ENCODE measurements around the gene ALG12.
"Not testable (repeated sequence)": the region's sequence is repeated elsewhere in the genome, so short reads cannot be mapped to it uniquely, and the experiment has no call there.

Gene ALG12

DNA sequence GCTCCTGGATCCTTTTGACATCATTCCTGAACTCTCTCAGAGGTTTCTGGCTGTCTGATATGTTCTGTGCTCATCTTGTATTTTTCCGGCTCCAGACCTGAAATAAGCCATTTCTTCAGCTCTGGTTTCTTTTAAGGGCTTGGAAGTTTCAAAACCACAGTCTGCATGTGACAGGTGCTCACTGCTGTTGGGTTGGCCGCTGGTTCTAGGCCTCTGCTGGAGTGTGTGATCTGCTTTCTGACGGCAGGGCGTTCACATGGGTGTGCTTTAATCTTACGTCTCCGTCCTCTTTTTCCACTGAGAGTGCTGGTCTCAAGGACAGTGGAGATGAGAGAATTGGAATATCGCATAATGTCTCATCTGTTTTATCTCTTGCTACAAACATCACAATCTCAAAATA, 54.3 kb downstream of the ALG12 start:
- no peak for DNase-seq

- DNase-seq, result no peak
Observed at GRCh38 chr22:49862496-49862776, 55.8 kb downstream of the ALG12 start.

- no peak for DNase-seq
Observed at GRCh38 chr22:49861642-49862495, 56.4 kb downstream of the ALG12 start.

GRCh38 chr22:49858827-49859226, 59.4 kb downstream of the ALG12 start:
- DNase-seq, result no peak

GRCh38 chr22:49856766-49857618, 61.2 kb downstream of the ALG12 start:
- no peak for DNase-seq

DNA sequence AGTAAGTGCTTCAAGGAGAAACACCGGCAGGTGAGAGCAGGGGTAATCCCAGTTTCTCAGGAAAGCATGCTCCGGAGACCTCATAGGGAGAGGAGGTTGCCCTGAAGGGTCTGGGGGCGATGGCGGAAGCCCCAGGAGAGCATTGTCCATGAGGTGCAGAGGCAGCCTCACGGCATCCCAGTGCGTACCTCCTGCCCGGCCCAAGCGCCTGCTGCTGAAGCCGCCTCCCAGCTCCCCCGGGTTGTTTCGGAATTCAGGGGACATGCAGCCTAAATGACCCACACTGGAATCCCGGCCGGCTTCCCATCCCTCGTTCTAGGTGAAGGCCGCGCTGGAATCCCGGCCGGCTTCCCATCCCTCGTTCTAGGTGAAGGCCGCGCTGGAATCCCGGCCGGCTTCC, 61.9 kb downstream of the ALG12 start:
- DNase-seq, result no peak

DNA sequence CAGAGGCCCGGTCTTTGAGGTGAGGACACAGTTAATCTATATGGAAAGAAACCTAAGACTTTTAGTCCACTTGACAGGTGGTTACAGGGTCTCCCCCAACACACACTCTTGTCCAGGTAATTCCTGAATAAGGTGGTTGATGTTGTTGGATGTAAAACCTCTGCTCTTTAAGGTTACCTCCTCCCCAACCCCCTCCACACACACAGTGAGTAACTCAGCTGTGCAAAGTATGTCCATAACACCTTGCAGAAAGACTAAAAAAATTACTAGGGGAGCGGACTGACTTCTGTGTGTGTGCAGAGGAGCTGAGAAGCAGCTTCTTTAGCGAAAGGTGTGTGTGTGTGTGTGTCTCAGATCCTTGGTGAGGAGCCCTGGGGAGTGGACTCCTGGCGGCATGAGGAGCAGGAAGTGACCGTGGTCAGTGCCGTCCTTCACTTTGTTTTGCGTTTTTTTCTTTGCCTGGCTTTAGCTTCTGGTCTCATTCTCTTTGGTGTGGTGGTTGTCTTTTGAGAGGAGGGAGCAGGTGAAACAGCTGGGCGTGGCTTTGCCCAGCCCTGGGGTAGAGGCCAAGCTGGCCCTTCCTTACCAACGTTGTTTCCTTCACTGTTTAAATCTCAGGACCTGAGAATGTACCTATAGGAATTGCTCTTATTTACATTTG, 62.9 kb downstream of the ALG12 start:
- no peak for DNase-seq

- DNase-seq, result peak; percentile 59
Observed at GRCh38 chr22:49853981-49854831, 64.0 kb downstream of the ALG12 start.

GRCh38 chr22:49852898-49853894, 65.0 kb downstream of the ALG12 start, which contains the start of gene ZBED4:
TSS of gene ZBED4 (plus strand) at chr22:49853844. CDS start at chr22:49883663, 29,819 bp downstream.
- peak; percentile 98 for DNase-seq

DNA sequence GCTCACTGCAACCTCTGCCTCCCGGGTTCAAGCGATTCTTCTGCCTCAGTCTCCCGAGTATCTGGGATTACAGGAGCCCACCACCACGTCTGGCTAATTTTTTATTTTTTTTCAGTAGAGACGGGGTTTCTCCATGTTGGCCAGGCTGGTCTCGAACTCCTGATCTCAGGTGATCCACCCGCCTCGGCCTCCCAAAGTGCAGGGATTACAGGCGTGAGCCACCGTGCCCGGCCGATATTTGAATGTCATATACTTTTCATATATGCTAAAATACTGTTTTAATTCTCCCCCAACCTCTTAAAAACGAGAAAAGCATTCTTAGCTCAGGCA, 65.7 kb downstream of the ALG12 start:
- DNase-seq, result not testable (repeated sequence)

DNA sequence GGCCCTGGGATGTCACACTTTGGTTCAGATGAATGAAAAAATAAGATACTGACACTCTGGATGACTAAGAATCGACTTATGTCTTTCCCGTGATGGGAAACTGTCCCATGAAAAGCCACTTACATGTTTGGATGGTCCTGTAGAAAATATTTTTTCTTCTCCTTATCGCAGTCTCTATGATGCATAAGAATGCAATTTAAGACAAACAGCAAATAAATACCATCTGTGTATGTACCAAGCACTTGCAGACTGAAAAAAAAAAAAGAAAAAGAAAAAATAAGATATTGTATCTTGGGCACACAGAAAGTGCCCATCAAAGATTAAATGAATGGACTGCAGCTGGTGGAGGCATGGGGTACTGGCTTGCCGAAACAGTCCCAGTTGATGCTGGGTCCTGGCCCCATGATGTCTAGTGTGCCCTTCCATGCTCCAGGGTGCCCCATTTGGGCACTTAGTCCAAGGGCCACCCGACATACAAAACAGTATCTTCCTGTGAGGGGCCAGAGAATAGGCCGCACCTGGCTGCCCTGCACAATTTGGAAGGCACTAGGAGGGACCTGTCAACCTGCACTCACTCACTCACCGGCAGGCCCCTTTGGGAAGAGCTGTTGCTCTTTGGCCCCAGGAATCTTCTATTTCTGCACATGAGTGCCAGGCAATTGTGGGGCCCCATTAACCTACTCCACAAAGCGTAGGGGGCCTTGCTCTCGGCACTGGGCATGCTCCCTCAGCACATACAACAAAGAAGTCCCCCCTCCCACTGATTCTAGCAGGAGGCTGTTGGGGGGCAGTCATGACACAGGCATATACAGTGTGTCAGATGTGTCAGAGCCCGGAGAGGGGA, 67.1 kb downstream of the ALG12 start:
- no peak for DNase-seq
